IMR-90 (cell line): ENCODE data around the gene IDH3A. TPM values are rescaled to one million over a fixed set of nuclear protein-coding genes. Genes with fewer than 3 reads are reported as not detected.

Experiments
- ATAC-seq: fragments of 200-7000 bp; cut with Tn5 transposase; 2 replicates; pipeline ENCODE4 v1.9.1; 2020; ENCODE audit warnings: low read depth, mild to moderate bottlenecking, moderate library complexity
- BruUV-seq: library from RNA; stranded (reverse); fragments of 400-500 nt; replicated peaks from 2 replicates; lab custom pipeline; 2021; lab: Mats Ljungman, UMichigan
- CTCF ChIA-PET: fragments of 300-600 bp; formaldehyde crosslinking; extraction: SDS; loops from one replicate; lab custom pipeline; 2021; ENCODE audit warnings: antibody characterized with exemption; lab: Yijun Ruan, JAX
- POLR2A ChIA-PET: fragments of 300-600 bp; sonication (Branson Sonifier 250); formaldehyde crosslinking; loops from one replicate; lab custom pipeline; 2022; ENCODE audit warnings: antibody characterized with exemption; ENCODE audit not compliant: unreplicated experiment; lab: Charles Lee
- DNase-seq: peaks from one replicate; pipeline ENCODE4 v3.0.0; 2013
- H2AFZ ChIP-seq: replicated peaks from 2 replicates; pipeline ENCODE3; 2013; ENCODE audit warnings: low read length, mild to moderate bottlenecking; ENCODE audit not compliant: poor library complexity
- H2AK5ac ChIP-seq: 2 replicates; pipeline ENCODE4 v1.6.1; 2013; ENCODE audit warnings: low read depth, low read length, inconsistent platforms
- H2AK9ac ChIP-seq: replicated peaks from 2 replicates; pipeline ENCODE3; 2013; ENCODE audit warnings: mild to moderate bottlenecking, low read depth, low read length, moderate library complexity; ENCODE audit not compliant: poor library complexity
- H2BK120ac ChIP-seq: 2 replicates; pipeline ENCODE4 v1.6.1; 2013; ENCODE audit warnings: low read depth, low read length, inconsistent platforms
- H2BK15ac ChIP-seq: 3 replicates; pipeline ENCODE4 v1.6.1; 2013; ENCODE audit warnings: low read depth, low read length, inconsistent platforms
- H2BK20ac ChIP-seq: 2 replicates; pipeline ENCODE4 v1.6.1; 2013; ENCODE audit warnings: low read depth, mild to moderate bottlenecking, inconsistent platforms, low read length, moderate library complexity
- H2BK5ac ChIP-seq: 2 replicates; pipeline ENCODE4 v1.6.1; 2013; ENCODE audit warnings: mild to moderate bottlenecking, low read depth, low read length, inconsistent platforms; ENCODE audit not compliant: poor library complexity, severe bottlenecking
- H3K14ac ChIP-seq: replicated peaks from 2 replicates; pipeline ENCODE4 v1.6.1; 2013; ENCODE audit warnings: low read depth, low read length, inconsistent platforms
- H3K18ac ChIP-seq: 2 replicates; pipeline ENCODE4 v1.6.1; 2013; ENCODE audit warnings: low read depth, low read length, control low read depth
- H3K23ac ChIP-seq: 2 replicates; pipeline ENCODE4 v1.6.1; 2013; ENCODE audit warnings: low read depth, low read length, inconsistent platforms
- H3K27ac ChIP-seq: 2 replicates; pipeline ENCODE4 v1.5.1; 2013; ENCODE audit warnings: mild to moderate bottlenecking, control low read depth, low read length; ENCODE audit not compliant: insufficient read depth
- H3K27me3 ChIP-seq: 2 replicates; pipeline ENCODE4 v1.6.1; 2013; ENCODE audit warnings: low read length; ENCODE audit not compliant: control insufficient read depth, insufficient read depth
- H3K36me3 ChIP-seq: 2 replicates; pipeline ENCODE4 v1.6.1; 2013; ENCODE audit warnings: low read length, mixed read lengths; ENCODE audit not compliant: control insufficient read depth, insufficient read depth
- H3K4ac ChIP-seq: 2 replicates; pipeline ENCODE4 v1.6.1; 2013; ENCODE audit warnings: low read depth, low read length, inconsistent platforms
- H3K4me1 ChIP-seq: 2 replicates; pipeline ENCODE4 v1.6.1; 2013; ENCODE audit warnings: low read length, mixed read lengths; ENCODE audit not compliant: control insufficient read depth, insufficient read depth
- H3K4me2 ChIP-seq: 2 replicates; pipeline ENCODE4 v1.6.1; 2013; ENCODE audit warnings: low read depth, mild to moderate bottlenecking, control low read depth, low read length, moderate library complexity
- H3K4me3 ChIP-seq: 2 replicates; pipeline ENCODE4 v1.5.1; 2013; ENCODE audit warnings: low read depth, mild to moderate bottlenecking, control low read depth, low read length, moderate library complexity; ENCODE audit not compliant: insufficient read depth
- H3K56ac ChIP-seq: 2 replicates; pipeline ENCODE4 v1.6.1; 2013; ENCODE audit warnings: low read length, inconsistent platforms; ENCODE audit not compliant: insufficient read depth; ENCODE audit errors: extremely low read depth
- H3K79me1 ChIP-seq, 2 experiments: 2 replicates each; pipeline ENCODE4 v1.6.1; 2013; ENCODE audit warnings: low read length in 2 of 2, inconsistent platforms in 1 of 2, low read depth in 1 of 2
- H3K9ac ChIP-seq: 2 replicates; pipeline ENCODE4 v1.6.1; 2013; ENCODE audit warnings: low read depth, low read length, control low read depth
- H3K9me1 ChIP-seq: 2 replicates; pipeline ENCODE4 v1.6.1; 2013; ENCODE audit warnings: low read length, inconsistent platforms; ENCODE audit not compliant: insufficient read depth
- H3K9me3 ChIP-seq: 2 replicates; pipeline ENCODE4 v1.6.1; 2013; ENCODE audit warnings: low read length; ENCODE audit not compliant: control insufficient read depth, insufficient read depth
- H4K20me1 ChIP-seq: 2 replicates; pipeline ENCODE4 v1.6.1; 2013; ENCODE audit warnings: low read length, inconsistent platforms; ENCODE audit not compliant: insufficient read depth
- H4K5ac ChIP-seq: 2 replicates; pipeline ENCODE4 v1.6.1; 2013; ENCODE audit warnings: mild to moderate bottlenecking, low read depth, low read length, control low read depth
- H4K8ac ChIP-seq, 2 experiments: 2 replicates each; pipeline ENCODE4 v1.6.1; 2013; ENCODE audit warnings: low read depth in 2 of 2, low read length in 2 of 2, control low read depth in 1 of 2, inconsistent platforms in 1 of 2
- H4K91ac ChIP-seq: 2 replicates; pipeline ENCODE4 v1.6.1; 2013; ENCODE audit warnings: low read depth, low read length, inconsistent platforms; ENCODE audit not compliant: insufficient read depth
- BHLHE40 ChIP-seq: fragments of 150-350 bp; IDR thresholded peaks from 2 replicates; pipeline ENCODE4 v1.6.1; 2016; ENCODE audit warnings: mild to moderate bottlenecking, low read depth, low read length
- CEBPB ChIP-seq: IDR thresholded peaks from 2 replicates; pipeline ENCODE4 v1.6.1; 2012; ENCODE audit warnings: low read depth, low read length, improper control_type of control experiment
- CHD1 ChIP-seq: IDR thresholded peaks from 2 replicates; pipeline ENCODE4 v1.6.1; 2012; ENCODE audit warnings: low read depth, low read length, improper control_type of control experiment
- MAZ ChIP-seq: IDR thresholded peaks from 2 replicates; pipeline ENCODE4 v1.6.1; 2012; ENCODE audit warnings: low read depth, mild to moderate bottlenecking, low read length, improper control_type of control experiment, moderate library complexity, borderline replicate concordance
- MXI1 ChIP-seq: IDR thresholded peaks from 2 replicates; pipeline ENCODE4 v1.6.1; 2012; ENCODE audit warnings: low read depth, mild to moderate bottlenecking, low read length, moderate library complexity, borderline replicate concordance
- RAD21 ChIP-seq: IDR thresholded peaks from 2 replicates; pipeline ENCODE4 v1.6.1; 2012; ENCODE audit warnings: low read length, improper control_type of control experiment
- SMC3 ChIP-seq: fragments of 150-350 bp; IDR thresholded peaks from 2 replicates; pipeline ENCODE4 v1.6.1; 2016; ENCODE audit warnings: low read depth, mild to moderate bottlenecking, antibody characterized with exemption, low read length, moderate library complexity
- USF2 ChIP-seq: fragments of 150-350 bp; IDR thresholded peaks from 2 replicates; pipeline ENCODE4 v1.6.1; 2017; ENCODE audit warnings: mild to moderate bottlenecking, antibody characterized with exemption, low read length, low read depth
- WGBS, 2 experiments: methylation state at CpG; one replicate each; pipeline versions ENCODE4 v1.1.5 to v1.1.7; 2013; ENCODE audit warnings: missing lambda C conversion rate in 2 of 2; ENCODE audit not compliant: insufficient read length in 1 of 2; ENCODE audit errors: extremely low coverage in 2 of 2; 5-methylcytosine and 5-hydroxymethylcytosine counted together
- dilution Hi-C: fragments of 300-500 bp; cut with HindIII; formaldehyde crosslinking; loops from one replicate; pipeline ENCODE4 v1.14.3; 2018; ENCODE audit warnings: low sequenced_read_pairs; ENCODE audit not compliant: unreplicated experiment
- in situ Hi-C: fragments of 300-500 bp; cut with MboI; formaldehyde crosslinking; loops from 3 replicates; pipeline ENCODE4 v1.14.3; 2019; ENCODE audit warnings: low sequenced_read_pairs, inconsistent platforms, mixed read lengths
- intact Hi-C: fragments of 100-400 bp; cut with micrococcal nuclease; formaldehyde crosslinking; loops from 2 replicates; pipeline ENCODE4 v1.10.0; 2022
- polyA plus RNA-seq, 3 experiments: library from polyadenylated mRNA; depleted of rRNA; stranded (reverse); fragments of >200 nt; gene quantifications; 2 replicates each; pipeline ENCODE4 v1.2.3, GENCODE V29; 2012; ENCODE audit warnings: low replicate concordance in 1 of 3
- total RNA-seq: library from RNA; depleted of rRNA; stranded (reverse); fragments of >200 nt; gene quantifications from 2 replicates; pipeline ENCODE4 v1.2.3, GENCODE V29; 2012

The IDH3A gene
- total and polyA plus RNA-seq, 2 of the 4 experiments (the other 2 are of a cell fraction): 34.5 to 47.7 TPM

GRCh38 chr15:78156653-78157052, 7.5 kb downstream of the IDH3A start:
- H3K27me3 ChIP-seq: no peaks in the 10 kb centered on the region
- intact Hi-C loops: no loop called here
- dilution Hi-C loops: no loop called here
- no peak overlapping the region for H2BK5ac ChIP-seq
- H4K8ac ChIP-seq: no peak overlapping the region
- H3K9me1 ChIP-seq: no peaks in the 10 kb centered on the region; the same call in 1 of the 2 replicates
- no peak overlapping the region for H3K9ac ChIP-seq
- POLR2A ChIA-PET: no interaction called here
- H2AFZ ChIP-seq: no peak overlapping the region
- H3K56ac ChIP-seq: no peak overlapping the region
- no peak overlapping the region for H3K4me2 ChIP-seq
- H2BK20ac ChIP-seq: no peak overlapping the region
- H2AK9ac ChIP-seq: no peak overlapping the region
- CTCF ChIA-PET: no interaction called here
- no peak overlapping the region for H3K18ac ChIP-seq
- no peak overlapping the region for H2AK5ac ChIP-seq
- H3K14ac ChIP-seq: no peak overlapping the region
- H4K5ac ChIP-seq: no peak overlapping the region
- H3K36me3 ChIP-seq: peaks cover 16% of the 10 kb centered on the region
- no peak overlapping the region for H3K4ac ChIP-seq
- no peak overlapping the region for H3K4me3 ChIP-seq
- no peaks in the 10 kb centered on the region; the same call in 1 of the 2 replicates for H3K4me1 ChIP-seq
- no peak overlapping the region for H4K91ac ChIP-seq
- no peak overlapping the region for H2BK120ac ChIP-seq
- peaks cover 2% of the 10 kb centered on the region; the same call in 1 of the 2 replicates for H4K20me1 ChIP-seq
- H3K27ac ChIP-seq: no peak overlapping the region
- no TSS peak for BruUV-seq
- H3K79me1 ChIP-seq: peaks cover 8 to 20% of the 10 kb centered on the region in 2 experiments
- DNase-seq (no peak), ATAC-seq (no peak)
- no peak for TF ChIP-seq USF2
- no peak for TF ChIP-seq SMC3
- TF ChIP-seq CHD1: no peak
- TF ChIP-seq MXI1: no peak
- no peak for TF ChIP-seq MAZ
- TF ChIP-seq CEBPB: no peak
- no peak for TF ChIP-seq RAD21
- no peak for TF ChIP-seq BHLHE40
- no peaks in the 10 kb centered on the region for H3K9me3 ChIP-seq
- H2BK15ac ChIP-seq: no peak overlapping the region
- no CpG with 5 or more reads among the region's 1 CpG for WGBS, 2 experiments
- no peak overlapping the region for H3K23ac ChIP-seq
- in situ Hi-C loops: no loop called here
